ENCODE data around the gene NOC2L.

DNA sequence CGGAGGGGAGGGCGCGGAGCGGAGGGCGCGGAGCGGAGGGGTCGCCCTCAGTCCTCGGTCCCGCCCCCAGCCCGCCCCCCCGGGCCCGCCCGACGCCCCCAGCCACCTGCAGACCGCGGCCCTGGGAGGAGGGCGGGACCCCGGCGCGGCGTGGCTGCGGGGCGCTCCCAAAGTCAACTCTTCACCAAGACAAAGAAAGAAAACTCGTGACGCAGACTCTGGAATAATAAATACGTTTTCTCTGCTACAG is 39.6 kb upstream of the NOC2L start:
- TF ChIP-seq POLR2AphosphoS5 (IDR thresholded peaks at IDR 0.05; ENCODE audit: low read depth, low read length): no peak
- TF ChIP-seq SPI1 (IDR thresholded peaks at IDR 0.05; ENCODE audit: low read depth, low read length): no peak
